ENCODE results near the gene DCX. TPM values are rescaled to one million over a fixed set of nuclear protein-coding genes. Genes with fewer than 3 reads are reported as not detected.

The DCX gene
- total RNA-seq, 4 donors from 2014 or later: not detected

GRCh38 chrX:111435469-111435868, 23.5 kb upstream of the DCX start:
- TF ChIP-seq, protein P1, sequence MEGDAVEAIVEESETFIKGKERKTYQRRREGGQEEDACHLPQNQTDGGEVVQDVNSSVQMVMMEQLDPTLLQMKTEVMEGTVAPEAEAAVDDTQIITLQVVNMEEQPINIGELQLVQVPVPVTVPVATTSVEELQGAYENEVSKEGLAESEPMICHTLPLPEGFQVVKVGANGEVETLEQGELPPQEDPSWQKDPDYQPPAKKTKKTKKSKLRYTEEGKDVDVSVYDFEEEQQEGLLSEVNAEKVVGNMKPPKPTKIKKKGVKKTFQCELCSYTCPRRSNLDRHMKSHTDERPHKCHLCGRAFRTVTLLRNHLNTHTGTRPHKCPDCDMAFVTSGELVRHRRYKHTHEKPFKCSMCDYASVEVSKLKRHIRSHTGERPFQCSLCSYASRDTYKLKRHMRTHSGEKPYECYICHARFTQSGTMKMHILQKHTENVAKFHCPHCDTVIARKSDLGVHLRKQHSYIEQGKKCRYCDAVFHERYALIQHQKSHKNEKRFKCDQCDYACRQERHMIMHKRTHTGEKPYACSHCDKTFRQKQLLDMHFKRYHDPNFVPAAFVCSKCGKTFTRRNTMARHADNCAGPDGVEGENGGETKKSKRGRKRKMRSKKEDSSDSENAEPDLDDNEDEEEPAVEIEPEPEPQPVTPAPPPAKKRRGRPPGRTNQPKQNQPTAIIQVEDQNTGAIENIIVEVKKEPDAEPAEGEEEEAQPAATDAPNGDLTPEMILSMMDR (IDR thresholded peaks at IDR 0.05; ENCODE audit: low read depth): no peak

DNA sequence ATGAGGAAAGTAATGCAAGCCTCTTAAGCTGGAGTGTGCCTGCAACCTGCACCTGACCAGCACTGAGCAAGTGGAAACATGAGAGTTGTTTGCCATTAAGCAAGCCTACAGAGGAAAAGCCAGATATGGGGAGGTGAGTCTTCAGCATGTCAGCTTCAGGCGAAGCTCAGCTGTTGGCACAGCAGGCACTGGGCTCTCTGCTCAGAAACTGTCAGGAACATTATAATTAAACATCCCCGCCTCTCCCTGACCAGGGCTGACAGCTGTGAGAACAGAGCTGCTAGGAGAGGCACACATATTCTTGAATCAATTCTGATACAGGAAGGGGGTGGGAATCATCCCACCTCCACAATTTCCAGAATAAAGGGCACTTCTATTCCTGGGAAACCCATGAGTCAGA, 19.0 kb upstream of the DCX start:
- TF ChIP-seq, protein P1 (IDR thresholded peaks at IDR 0.05; ENCODE audit: low read depth): no peak

DNA sequence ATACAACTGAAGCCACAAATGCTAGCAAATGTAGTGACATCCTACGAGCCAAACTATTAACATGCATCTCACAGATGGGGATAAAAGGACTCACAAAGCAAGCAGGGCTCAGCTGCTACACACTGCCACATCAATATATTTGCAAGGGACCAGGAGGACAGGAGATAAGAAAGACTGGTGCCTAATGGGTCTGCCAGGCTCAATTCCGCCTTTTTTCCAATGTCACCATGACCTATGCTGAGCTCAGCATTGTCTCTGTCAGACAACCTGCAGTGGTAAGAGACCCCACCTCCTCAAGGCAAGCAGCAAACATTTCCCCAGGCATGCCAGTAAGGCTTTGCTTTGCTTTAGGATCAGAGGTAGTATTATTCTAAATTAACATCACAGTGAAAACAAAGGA, 435 bp downstream of the DCX start:
- TF ChIP-seq, protein P1 (IDR thresholded peaks at IDR 0.05; ENCODE audit: low read depth): no peak

DNA sequence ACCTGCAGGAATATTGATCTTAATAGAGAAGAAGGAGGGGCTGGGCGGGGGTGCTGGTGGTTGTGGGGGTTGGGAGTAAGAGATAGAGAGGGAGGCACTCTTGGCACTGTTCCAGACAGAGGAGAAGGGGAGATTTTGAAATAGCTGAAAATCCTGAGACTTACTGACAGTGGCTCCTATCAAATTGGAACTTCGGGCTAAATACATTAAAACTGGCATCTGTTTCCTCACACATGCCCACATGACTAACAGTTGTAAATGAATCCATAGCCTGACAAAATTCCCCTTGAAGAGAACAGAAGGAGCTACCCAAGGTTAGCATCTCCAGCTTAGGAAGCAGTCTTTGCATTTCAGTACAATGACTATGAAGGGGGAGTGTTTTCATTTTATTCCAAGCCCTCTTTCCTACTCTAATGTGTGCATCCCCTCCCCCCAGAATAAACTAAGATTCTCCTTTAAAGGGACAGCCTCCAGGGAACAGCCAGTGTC, 1.4 kb downstream of the DCX start:
- TF ChIP-seq, protein P1 (IDR thresholded peaks at IDR 0.05; ENCODE audit: low read depth): no peak

GRCh38 chrX:111409326-111409725, 2.7 kb downstream of the DCX start:
- TF ChIP-seq, protein P1 (IDR thresholded peaks at IDR 0.05; ENCODE audit: low read depth): no peak

DNA sequence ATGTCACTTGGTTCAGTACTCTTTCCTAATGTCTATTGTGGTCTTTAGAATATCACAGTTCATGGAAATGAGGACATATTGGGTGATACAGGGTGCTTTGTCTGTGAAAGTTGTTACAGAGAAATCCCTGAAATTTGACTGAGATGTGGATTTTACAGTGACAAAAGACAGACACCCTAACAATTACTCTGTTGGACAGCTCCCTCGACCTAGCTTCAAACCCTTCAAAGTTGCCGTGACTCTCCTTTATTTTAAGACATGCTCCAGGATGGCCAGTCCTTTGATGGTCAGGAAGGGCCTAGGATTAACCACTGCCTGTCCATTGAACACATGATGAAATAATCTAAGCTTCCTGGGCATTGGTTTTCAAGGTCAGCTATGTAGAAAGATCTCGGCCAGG, 4.0 kb downstream of the DCX start:
- TF ChIP-seq, protein P1 (IDR thresholded peaks at IDR 0.05; ENCODE audit: low read depth): no peak

- TF ChIP-seq, protein P1 (IDR thresholded peaks at IDR 0.05; ENCODE audit: low read depth): no peak
These were observed 9.6 kb downstream of the DCX start for GRCh38 chrX:111402344-111402743.

Data from subcutaneous adipose tissue (tissue), 4 donors.